GM23338 (cell line): ENCODE data around the gene UGT8. TPM values are rescaled to one million over a fixed set of nuclear protein-coding genes. Genes with fewer than 3 reads are reported as not detected.

Experiments used
- ATAC-seq: fragments of 200-7000 bp; cut with Tn5 transposase; 3 replicates; pipeline ENCODE4 v1.9.1; 2020
- DNase-seq: peaks from one replicate; pipeline ENCODE4 v3.0.0-alpha.2; 2015; ENCODE audit warnings: low spot score
- H2AFZ ChIP-seq: fragments of 200-600 bp; sonication (generic); 2 replicates; pipeline ENCODE4 v1.8.0; 2016; ENCODE audit warnings: antibody characterized with exemption, mild to moderate bottlenecking, moderate library complexity
- H3F3A ChIP-seq: fragments of 200-600 bp; sonication (generic); replicated peaks from 2 replicates; pipeline ENCODE4 v1.8.0; 2017; ENCODE audit warnings: antibody characterized with exemption, mixed run types, low read depth
- H3K27ac ChIP-seq: fragments of 200-600 bp; sonication (generic); 2 replicates; pipeline ENCODE4 v1.6.1; 2016; ENCODE audit warnings: low read depth
- H3K27me3 ChIP-seq: fragments of 200-600 bp; sonication (generic); 2 replicates; pipeline ENCODE4 v1.8.0; 2016; ENCODE audit warnings: mild to moderate bottlenecking, mixed run types, moderate library complexity; ENCODE audit not compliant: insufficient read depth
- H3K36me3 ChIP-seq: fragments of 200-600 bp; sonication (generic); 2 replicates; pipeline ENCODE4 v1.8.0; 2016; ENCODE audit warnings: mild to moderate bottlenecking; ENCODE audit not compliant: insufficient read depth
- H3K4me1 ChIP-seq: fragments of 200-600 bp; sonication (generic); 2 replicates; pipeline ENCODE4 v1.8.0; 2016; ENCODE audit warnings: mild to moderate bottlenecking, moderate library complexity; ENCODE audit not compliant: insufficient read depth
- H3K4me2 ChIP-seq: fragments of 200-600 bp; sonication (generic); 2 replicates; pipeline ENCODE4 v1.7.1; 2017; ENCODE audit warnings: mixed run types
- H3K4me3 ChIP-seq: fragments of 200-600 bp; sonication (generic); 2 replicates; pipeline ENCODE4 v1.6.1; 2016; ENCODE audit warnings: mixed run types
- H3K79me2 ChIP-seq: fragments of 200-600 bp; sonication (generic); replicated peaks from 2 replicates; pipeline ENCODE4 v1.8.0; 2017; ENCODE audit warnings: mild to moderate bottlenecking; ENCODE audit not compliant: insufficient read depth
- H3K9me2 ChIP-seq: fragments of 200-600 bp; sonication (generic); 2 replicates; pipeline ENCODE4 v1.8.0; 2017; ENCODE audit not compliant: insufficient read depth
- H4K20me1 ChIP-seq: fragments of 200-600 bp; sonication (generic); replicated peaks from 2 replicates; pipeline ENCODE4 v1.8.0; 2017; ENCODE audit warnings: mild to moderate bottlenecking; ENCODE audit not compliant: insufficient read depth
- H3K27ac Mint-ChIP-seq: 2 replicates; pipeline ENCODE4 v1.8.0; 2020; ENCODE audit warnings: inconsistent platforms, mild to moderate bottlenecking, moderate library complexity, mixed read lengths
- H3K27me3 Mint-ChIP-seq: 3 replicates; pipeline ENCODE4 v1.8.0; 2022; ENCODE audit warnings: low read depth, mild to moderate bottlenecking, moderate library complexity, mixed read lengths, inconsistent platforms; ENCODE audit not compliant: insufficient read depth, poor library complexity
- H3K36me3 Mint-ChIP-seq: 3 replicates; pipeline ENCODE4 v1.8.0; 2021; ENCODE audit warnings: low read depth, mild to moderate bottlenecking, inconsistent platforms, moderate library complexity, mixed read lengths
- H3K4me1 Mint-ChIP-seq: 3 replicates; pipeline ENCODE4 v1.8.0; 2020; ENCODE audit warnings: mild to moderate bottlenecking, inconsistent platforms, mixed read lengths
- H3K4me3 Mint-ChIP-seq: 3 replicates; pipeline ENCODE4 v1.8.0; 2021; ENCODE audit warnings: moderate library complexity, mild to moderate bottlenecking, inconsistent platforms, mixed read lengths
- H3K9me3 Mint-ChIP-seq: 3 replicates; pipeline ENCODE4 v1.8.0; 2020; ENCODE audit warnings: moderate library complexity, mild to moderate bottlenecking, inconsistent platforms, mixed read lengths
- CTCF ChIP-seq, 2 experiments: fragments of 200-600 bp in 1 of 2; sonication (generic) in 1 of 2; conservative IDR thresholded peaks; 2 replicates each; pipeline versions ENCODE4 v1.5.1 to v1.6.1; 2016 to 2017; ENCODE audit warnings: antibody characterized with exemption in 2 of 2, low read depth in 2 of 2, mild to moderate bottlenecking in 2 of 2, moderate library complexity in 1 of 2
- EZH2 ChIP-seq: fragments of 200-600 bp; sonication (generic); IDR thresholded peaks from one replicate; pipeline ENCODE4 v1.8.0; 2017; ENCODE audit warnings: antibody characterized with exemption, mild to moderate bottlenecking, low read depth; ENCODE audit not compliant: unreplicated experiment
- POLR2AphosphoS5 ChIP-seq: IDR thresholded peaks from 2 replicates; pipeline ENCODE4 v1.6.1; 2016; ENCODE audit warnings: antibody characterized with exemption, low read depth
- REST ChIP-seq: IDR thresholded peaks from one replicate; pipeline ENCODE4 v1.6.1; 2018; ENCODE audit warnings: antibody characterized with exemption; ENCODE audit not compliant: unreplicated experiment
- STAT1 ChIP-seq: IDR thresholded peaks from one replicate; pipeline ENCODE4 v1.6.1; 2016; ENCODE audit warnings: antibody characterized with exemption; ENCODE audit not compliant: unreplicated experiment
- ZNF331 ChIP-seq: fragments of 250-450 bp; sonication (Bioruptor Pico); IDR thresholded peaks from 2 replicates; pipeline ENCODE4 v1.5.0; 2020; ENCODE audit warnings: low read depth, mild to moderate bottlenecking, moderate library complexity
- polyA plus RNA-seq: library from polyadenylated mRNA; unstranded; fragments of >200 nt; fragmentation: Nextera tagmentation; extraction: Ambion mirVana; gene quantifications from 2 replicates; pipeline ENCODE4 v1.2.1, GENCODE V29; 2016
- total RNA-seq: library from RNA; depleted of rRNA; stranded (reverse); fragments of >200 nt; shearing (Covaris generic); gene quantifications from 2 replicates; pipeline ENCODE4 v1.2.3, GENCODE V29; 2014

UGT8 gene
- total and polyA plus RNA-seq, 2 experiments from 2014 or later: 14.9 to 39.0 TPM

- no peak for TF ChIP-seq CTCF (conservative IDR thresholded peaks at IDR 0.05; ENCODE audit: low read depth in 2 of 2)
- no peak for TF ChIP-seq STAT1
These were observed 1.4 kb downstream of the UGT8 start (continued) for GRCh38 chr4:114599903-114600552.

- H3K4me1 ChIP-seq: peaks cover 46% of the 10 kb centered on the region
- peaks cover 59% of the 10 kb centered on the region for H3K79me2 ChIP-seq
- H3K4me3 ChIP-seq: peak overlapping the region; percentile 83
- ATAC-seq (no peak), DNase-seq (no peak)
- no peak overlapping the region for H2AFZ ChIP-seq
- Mint-ChIP-seq H3K4me1 (peaks cover 11% of the 10 kb centered on the region), H3K27ac (no peak overlapping the region), H3K9me3 (peaks cover 7% of the 10 kb centered on the region), H3K27me3 (peaks cover 8% of the 10 kb centered on the region), H3K4me3 (peak overlapping the region; percentile 89), H3K36me3 (peaks cover 5% of the 10 kb centered on the region)
- H3F3A ChIP-seq: no peaks in the 10 kb centered on the region
- H3K4me2 ChIP-seq: peak overlapping the region; percentile 87
- no peak overlapping the region for H3K27ac ChIP-seq
- no peaks in the 10 kb centered on the region for H4K20me1 ChIP-seq
- H3K36me3 ChIP-seq: peaks cover under 1% of the 10 kb centered on the region; the same call in 1 of the 2 replicates
- H3K27me3 ChIP-seq: 0 out of 2 replicates have a peak, but pooled peaks cover 6% of the 10 kb centered on the region
- no peak for TF ChIP-seq REST
- no peak for TF ChIP-seq POLR2AphosphoS5
- no peak for TF ChIP-seq EZH2
- TF ChIP-seq ZNF331: no peak
- no peaks in the 10 kb centered on the region for H3K9me2 ChIP-seq
These were observed 2.1 kb downstream of the UGT8 start for GRCh38 chr4:114600672-114601071.
